Naive B cell (primary cell): ENCODE results near the gene ASCL4. TPM values are rescaled to one million over a fixed set of nuclear protein-coding genes. Genes with fewer than 3 reads are reported as not detected.
A peak's percentile ranks its signal among the peaks of the same experiment; 100 is the strongest.
"Not testable (repeated sequence)": the region's sequence is repeated elsewhere in the genome, so short reads cannot be mapped to it uniquely, and the experiment has no call there.

ENCODE experiments used
- ATAC-seq, 2 donors: fragments of 150-1000 bp; cut with Tn5 transposase; 2 replicates each; pipeline ENCODE4 v1.10.0; 2021; ENCODE audit warnings: low read depth in 2 of 2, mild to moderate bottlenecking in 2 of 2, moderate library complexity in 2 of 2
- DNase-seq: peaks from one replicate; pipeline ENCODE4 v3.0.0; 2022
- H3K27ac Mint-ChIP-seq, 6 donors: one replicate each; pipeline ENCODE4 v1.8.0; 2020 to 2022; ENCODE audit warnings: mild to moderate bottlenecking in 6 of 6, mixed read lengths in 6 of 6, moderate library complexity in 5 of 6, inconsistent platforms in 2 of 6
- H3K27me3 Mint-ChIP-seq, 3 donors: one replicate each; pipeline ENCODE4 v1.8.0; 2021 to 2022; ENCODE audit warnings: mixed read lengths in 3 of 3, mild to moderate bottlenecking in 1 of 3
- H3K36me3 Mint-ChIP-seq, 2 donors: one replicate each; pipeline ENCODE4 v1.8.0; 2020 to 2022; ENCODE audit warnings: mixed read lengths in 2 of 2, inconsistent platforms in 1 of 2, mild to moderate bottlenecking in 1 of 2
- H3K4me1 Mint-ChIP-seq, 3 donors: one replicate each; pipeline ENCODE4 v1.8.0; 2020 to 2022; ENCODE audit warnings: mixed read lengths in 3 of 3, inconsistent platforms in 1 of 3, mild to moderate bottlenecking in 1 of 3, moderate library complexity in 1 of 3
- H3K4me3 Mint-ChIP-seq, 8 donors: one replicate each; pipeline ENCODE4 v1.8.0; 2020 to 2022; ENCODE audit warnings: mild to moderate bottlenecking in 8 of 8, mixed read lengths in 8 of 8, moderate library complexity in 8 of 8, inconsistent platforms in 2 of 8
- H3K9me3 Mint-ChIP-seq, 7 donors: one replicate each; pipeline ENCODE4 v1.8.0; 2020 to 2022; ENCODE audit warnings: mixed read lengths in 7 of 7, mild to moderate bottlenecking in 5 of 7, inconsistent platforms in 2 of 7, moderate library complexity in 1 of 7
- polyA plus RNA-seq, 6 donors: library from polyadenylated mRNA; unstranded; fragments of 300-500 nt; fragmentation: Illumina TruSeq; gene quantifications; one replicate each; pipeline ENCODE4 v1.2.3, GENCODE V29; 2021; ENCODE audit warnings: low read depth in 6 of 6

Gene ASCL4
- not detected for polyA plus RNA-seq

- ATAC-seq, result no peak
- Mint-ChIP-seq H3K27ac (no peak within 1 kb of the TSS), H3K4me3 (peak within 1 kb of the TSS in 3 of 8 donors; percentile 21 to 37 (median 26)), H3K36me3 (no peaks in the 10 kb centered on the region), H3K27me3 (peaks cover 43 to 75% (median 58%) of the 10 kb centered on the region in 3 donors), H3K9me3 (no peaks in the 10 kb centered on the region), H3K4me1 (peaks cover 8 to 13% (median 9%) of the 10 kb centered on the region in 3 donors)
- DNase-seq, result no peak
Observed at GRCh38 chr12:107774349-107775029, at the start of gene ASCL4. Gene ASCL4, plus strand, starts transcription at chr12:107774704. Its CDS starts 515 bp downstream, at chr12:107775219.

GRCh38 chr12:107727327-107727726 is 47.2 kb upstream of the ASCL4 start:
- ATAC-seq, H3K9me3 Mint-ChIP-seq, DNase-seq, H3K4me3 Mint-ChIP-seq, H3K36me3 Mint-ChIP-seq, H3K27me3 Mint-ChIP-seq: not testable (repeated sequence)
- Mint-ChIP-seq H3K4me1 (peaks cover 27 to 29% (median 28%) of the 10 kb centered on the region in 3 donors), H3K27ac (peak overlapping the region in 2 of 6 donors; percentile 71 to 91)

- H3K4me1 Mint-ChIP-seq, result peaks cover 28 to 34% (median 30%) of the 10 kb centered on the region in 3 donors
- DNase-seq, H3K36me3 Mint-ChIP-seq, H3K4me3 Mint-ChIP-seq, H3K27me3 Mint-ChIP-seq, ATAC-seq, H3K9me3 Mint-ChIP-seq: not testable (repeated sequence)
- H3K27ac Mint-ChIP-seq, result peak overlapping the region in 1 of 6 donors; percentile 71
Observed at GRCh38 chr12:107727742-107728141, 46.8 kb upstream of the ASCL4 start.

GRCh38 chr12:107730618-107731341 is 43.7 kb upstream of the ASCL4 start:
- Mint-ChIP-seq H3K9me3 (no peaks in the 10 kb centered on the region), H3K27ac (peak overlapping the region; percentile 94 to 99 (median 98)), H3K36me3 (peaks cover 14 to 16% of the 10 kb centered on the region in 2 donors), H3K4me3 (peak overlapping the region in 6 of 8 donors; percentile 22 to 77 (median 56)), H3K27me3 (no peaks in the 10 kb centered on the region), H3K4me1 (peaks cover 41 to 49% (median 41%) of the 10 kb centered on the region in 3 donors)
- ATAC-seq (no peak), DNase-seq (no peak)

GRCh38 chr12:107731366-107731765 is 43.1 kb upstream of the ASCL4 start:
- Mint-ChIP-seq H3K27me3 (no peaks in the 10 kb centered on the region), H3K4me1 (peaks cover 46 to 53% (median 47%) of the 10 kb centered on the region in 3 donors), H3K4me3 (peak overlapping the region in 7 of 8 donors; percentile 22 to 77 (median 55)), H3K36me3 (peaks cover 16 to 20% of the 10 kb centered on the region in 2 donors), H3K27ac (peak overlapping the region; percentile 94 to 99 (median 98)), H3K9me3 (peaks cover 0 to 4% (median 0%) of the 10 kb centered on the region in 7 donors)
- ATAC-seq (peak; percentile 97), DNase-seq (peak; percentile 73)

GRCh38 chr12:107732365-107732764 is 42.1 kb upstream of the ASCL4 start:
- DNase-seq (no peak), ATAC-seq (no peak)
- Mint-ChIP-seq H3K36me3 (peaks cover 16 to 25% of the 10 kb centered on the region in 2 donors), H3K9me3 (peaks cover 0 to 8% (median 0%) of the 10 kb centered on the region in 7 donors), H3K4me1 (peaks cover 54 to 63% (median 56%) of the 10 kb centered on the region in 3 donors), H3K4me3 (peak overlapping the region in 1 of 8 donors; percentile 77), H3K27me3 (no peaks in the 10 kb centered on the region), H3K27ac (peak overlapping the region; percentile 94 to 99 (median 98))

- DNase-seq (no peak), ATAC-seq (no peak)
- H3K4me3 Mint-ChIP-seq, result no peak overlapping the region
- peaks cover 24 to 38% of the 10 kb centered on the region in 2 donors for H3K36me3 Mint-ChIP-seq
- H3K27ac Mint-ChIP-seq, result peak overlapping the region; percentile 94 to 99 (median 98)
- H3K4me1 Mint-ChIP-seq, result peaks cover 64 to 77% (median 72%) of the 10 kb centered on the region in 3 donors
- peaks cover 0 to 8% (median 0%) of the 10 kb centered on the region in 7 donors for H3K9me3 Mint-ChIP-seq
- H3K27me3 Mint-ChIP-seq, result no peaks in the 10 kb centered on the region
Observed at GRCh38 chr12:107734139-107734538, 40.4 kb upstream of the ASCL4 start.

GRCh38 chr12:107735763-107736162 is 38.7 kb upstream of the ASCL4 start:
- peaks cover 56 to 70% (median 61%) of the 10 kb centered on the region in 3 donors for H3K4me1 Mint-ChIP-seq
- H3K27me3 Mint-ChIP-seq, result no peaks in the 10 kb centered on the region
- H3K9me3 Mint-ChIP-seq, result peaks cover 0 to 8% (median 0%) of the 10 kb centered on the region in 7 donors
- ATAC-seq (no peak), DNase-seq (no peak)
- H3K36me3 Mint-ChIP-seq, result peaks cover 34 to 47% of the 10 kb centered on the region in 2 donors
- H3K4me3 Mint-ChIP-seq, result peak overlapping the region in 2 of 8 donors; percentile 20 to 42
- peak overlapping the region; percentile 98 to 100 (median 100) for H3K27ac Mint-ChIP-seq

- Mint-ChIP-seq H3K27ac (peak overlapping the region; percentile 98 to 100 (median 100)), H3K9me3 (peaks cover 0 to 8% (median 0%) of the 10 kb centered on the region in 7 donors), H3K36me3 (peaks cover 42 to 55% of the 10 kb centered on the region in 2 donors), H3K27me3 (no peaks in the 10 kb centered on the region), H3K4me3 (peak overlapping the region in 7 of 8 donors; percentile 2 to 86 (median 71)), H3K4me1 (peaks cover 44 to 59% (median 51%) of the 10 kb centered on the region in 3 donors)
- ATAC-seq, result peak; percentile 97 to 98
- peak; percentile 93 for DNase-seq
Observed at GRCh38 chr12:107736914-107737313, 37.6 kb upstream of the ASCL4 start.

- Mint-ChIP-seq H3K9me3 (no peaks in the 10 kb centered on the region), H3K4me3 (no peak overlapping the region), H3K27ac (no peak overlapping the region), H3K36me3 (peaks cover 10 to 20% of the 10 kb centered on the region in 2 donors), H3K27me3 (no peaks in the 10 kb centered on the region), H3K4me1 (peaks cover 4 to 5% (median 5%) of the 10 kb centered on the region in 3 donors)
- DNase-seq (no peak), ATAC-seq (no peak)
Observed at GRCh38 chr12:107748472-107748871, 26.0 kb upstream of the ASCL4 start.

- Mint-ChIP-seq H3K27ac (no peak overlapping the region), H3K36me3 (peaks cover 10 to 22% of the 10 kb centered on the region in 2 donors), H3K9me3 (no peaks in the 10 kb centered on the region), H3K4me3 (no peak overlapping the region), H3K27me3 (no peaks in the 10 kb centered on the region), H3K4me1 (peaks cover 4 to 7% (median 5%) of the 10 kb centered on the region in 3 donors)
- no peak for DNase-seq
- no peak for ATAC-seq
Observed at GRCh38 chr12:107749083-107749482, 25.4 kb upstream of the ASCL4 start.

GRCh38 chr12:107759410-107759809 is 15.1 kb upstream of the ASCL4 start:
- no peaks in the 10 kb centered on the region for H3K9me3 Mint-ChIP-seq
- H3K36me3 Mint-ChIP-seq, result peaks cover 0 to 8% of the 10 kb centered on the region in 2 donors
- ATAC-seq (no peak), DNase-seq (no peak)
- peaks cover 17 to 33% (median 31%) of the 10 kb centered on the region in 3 donors for H3K4me1 Mint-ChIP-seq
- H3K4me3 Mint-ChIP-seq, result peak overlapping the region; percentile 84 to 94 (median 90)
- H3K27ac Mint-ChIP-seq, result peak overlapping the region; percentile 40 to 95 (median 72)
- H3K27me3 Mint-ChIP-seq, result no peaks in the 10 kb centered on the region

GRCh38 chr12:107760207-107760808 is 14.2 kb upstream of the ASCL4 start:
- peak; percentile 10 to 20 for ATAC-seq
- Mint-ChIP-seq H3K36me3 (peaks cover 0 to 8% of the 10 kb centered on the region in 2 donors), H3K4me1 (peaks cover 17 to 33% (median 31%) of the 10 kb centered on the region in 3 donors), H3K9me3 (no peaks in the 10 kb centered on the region), H3K27me3 (no peaks in the 10 kb centered on the region), H3K4me3 (peak overlapping the region; percentile 84 to 94 (median 90)), H3K27ac (peak overlapping the region; percentile 82 to 95 (median 94))
- DNase-seq, result no peak
